ENCODE data around the gene YBEY. TPM values are rescaled to one million over a fixed set of nuclear protein-coding genes. Genes with fewer than 3 reads are reported as not detected.

Gene YBEY
- total RNA-seq, 1 experiment from 2014 or later: 18.8 TPM

DNA sequence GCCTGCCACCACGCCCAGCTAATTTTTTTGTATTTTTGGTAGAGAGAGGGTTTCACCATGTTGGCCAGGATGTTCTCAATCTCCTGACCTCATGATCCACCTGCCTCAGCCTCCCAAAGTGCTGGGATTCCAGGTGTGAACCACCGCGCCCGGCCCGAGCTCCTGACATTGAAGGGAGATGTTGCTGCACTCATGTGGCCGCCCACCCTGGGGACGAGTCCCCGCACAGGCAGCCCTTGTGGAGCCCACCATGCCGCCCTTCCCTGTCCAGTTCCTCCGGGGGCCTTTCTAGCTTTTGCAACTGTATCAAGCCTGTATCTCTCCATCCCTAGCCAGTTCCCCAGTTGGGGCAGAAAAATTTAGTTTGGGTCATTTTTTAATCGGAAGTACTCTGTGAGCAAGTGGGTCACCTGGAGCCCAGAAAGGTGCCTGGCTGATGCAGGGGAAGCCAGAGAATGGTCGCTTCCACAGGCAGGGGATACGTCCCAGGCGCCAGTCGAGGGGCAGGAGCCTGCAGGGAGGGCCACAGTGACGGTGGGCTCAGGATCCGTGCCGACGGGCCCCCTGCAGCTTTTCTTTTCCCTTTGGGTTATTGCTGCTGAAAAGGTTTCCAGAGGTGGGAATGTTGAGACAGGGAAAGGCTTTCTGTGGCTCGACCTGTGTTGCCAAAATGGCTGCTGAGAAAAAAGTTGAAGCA is 58.2 kb downstream of the YBEY start:
- intact Hi-C loops (cut with micrococcal nuclease; ENCODE audit: unreplicated experiment): no loop called here
- ChIA-PET CTCF (no interaction called here), POLR2A (ENCODE audit: low non-redundant PET) (no interaction called here)
- no peaks in the 10 kb centered on the region for H3K9me3 ChIP-seq (ENCODE audit: low read depth, low read length, poor library complexity, severe bottlenecking)
- TF ChIP-seq EZH2 (IDR thresholded peaks at IDR 0.05; ENCODE audit: borderline replicate concordance, low read depth, low read length, poor library complexity, severe bottlenecking): no peak
- TF ChIP-seq, protein P1, sequence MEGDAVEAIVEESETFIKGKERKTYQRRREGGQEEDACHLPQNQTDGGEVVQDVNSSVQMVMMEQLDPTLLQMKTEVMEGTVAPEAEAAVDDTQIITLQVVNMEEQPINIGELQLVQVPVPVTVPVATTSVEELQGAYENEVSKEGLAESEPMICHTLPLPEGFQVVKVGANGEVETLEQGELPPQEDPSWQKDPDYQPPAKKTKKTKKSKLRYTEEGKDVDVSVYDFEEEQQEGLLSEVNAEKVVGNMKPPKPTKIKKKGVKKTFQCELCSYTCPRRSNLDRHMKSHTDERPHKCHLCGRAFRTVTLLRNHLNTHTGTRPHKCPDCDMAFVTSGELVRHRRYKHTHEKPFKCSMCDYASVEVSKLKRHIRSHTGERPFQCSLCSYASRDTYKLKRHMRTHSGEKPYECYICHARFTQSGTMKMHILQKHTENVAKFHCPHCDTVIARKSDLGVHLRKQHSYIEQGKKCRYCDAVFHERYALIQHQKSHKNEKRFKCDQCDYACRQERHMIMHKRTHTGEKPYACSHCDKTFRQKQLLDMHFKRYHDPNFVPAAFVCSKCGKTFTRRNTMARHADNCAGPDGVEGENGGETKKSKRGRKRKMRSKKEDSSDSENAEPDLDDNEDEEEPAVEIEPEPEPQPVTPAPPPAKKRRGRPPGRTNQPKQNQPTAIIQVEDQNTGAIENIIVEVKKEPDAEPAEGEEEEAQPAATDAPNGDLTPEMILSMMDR (conservative IDR thresholded peaks at IDR 0.05; ENCODE audit: low read depth, low read length): no peak
- H3K27ac ChIP-seq (ENCODE audit: low read depth, low read length, poor library complexity, severe bottlenecking): no peak overlapping the region
- DNase-seq (ENCODE audit: low spot score): no peak
- H3K4me3 ChIP-seq (ENCODE audit: low read depth, low read length, poor library complexity, severe bottlenecking): no peak overlapping the region
- no TSS peak for BruUV-seq (replicated peaks)
- peaks cover 42% of the 10 kb centered on the region for H3K36me3 ChIP-seq (ENCODE audit: insufficient read depth, low read length, poor library complexity, severe bottlenecking)
- no peaks in the 10 kb centered on the region for H3K27me3 ChIP-seq (replicated peaks; ENCODE audit: insufficient read depth, low read depth, low read length, poor library complexity)
- H3K4me1 ChIP-seq (ENCODE audit: insufficient read depth, low read length, poor library complexity, severe bottlenecking): no peaks in the 10 kb centered on the region

DNA sequence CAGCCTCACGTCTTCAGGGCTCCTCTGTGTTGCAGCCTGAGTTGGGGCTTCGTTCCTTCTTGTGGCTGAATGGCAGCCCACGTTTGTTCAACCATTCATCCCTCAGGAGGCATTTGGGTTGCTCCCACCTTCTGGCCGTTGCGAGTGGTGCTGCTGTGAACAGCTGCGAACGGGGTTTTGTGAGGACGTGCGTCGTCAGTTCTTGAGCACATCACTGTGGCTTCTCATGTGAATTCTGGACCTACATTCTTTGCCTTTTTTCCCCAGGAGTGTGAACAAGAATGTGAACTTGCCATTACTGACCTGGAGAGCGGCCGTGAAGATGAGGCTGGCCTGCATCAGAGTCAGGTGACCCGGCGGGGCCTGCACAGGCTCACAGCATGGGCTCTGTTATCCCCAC is 59.7 kb downstream of the YBEY start:
- intact Hi-C loops (cut with micrococcal nuclease; ENCODE audit: unreplicated experiment): no loop called here
- DNase-seq (ENCODE audit: low spot score): no peak
- H3K27ac ChIP-seq (ENCODE audit: low read depth, low read length, poor library complexity, severe bottlenecking): no peak overlapping the region
- H3K9me3 ChIP-seq (ENCODE audit: low read depth, low read length, poor library complexity, severe bottlenecking): no peaks in the 10 kb centered on the region
- H3K4me1 ChIP-seq (ENCODE audit: insufficient read depth, low read length, poor library complexity, severe bottlenecking): no peaks in the 10 kb centered on the region
- ChIA-PET CTCF (no interaction called here), POLR2A (ENCODE audit: low non-redundant PET) (no interaction called here)
- no peak overlapping the region for H3K4me3 ChIP-seq (ENCODE audit: low read depth, low read length, poor library complexity, severe bottlenecking)
- TF ChIP-seq EZH2 (IDR thresholded peaks at IDR 0.05; ENCODE audit: borderline replicate concordance, low read depth, low read length, poor library complexity, severe bottlenecking): no peak
- TF ChIP-seq, protein P1 (conservative IDR thresholded peaks at IDR 0.05; ENCODE audit: low read depth, low read length): no peak
- H3K27me3 ChIP-seq (replicated peaks; ENCODE audit: insufficient read depth, low read depth, low read length, poor library complexity): no peaks in the 10 kb centered on the region
- H3K36me3 ChIP-seq (ENCODE audit: insufficient read depth, low read length, poor library complexity, severe bottlenecking): peaks cover 45% of the 10 kb centered on the region
- no TSS peak for BruUV-seq (replicated peaks)

DNA sequence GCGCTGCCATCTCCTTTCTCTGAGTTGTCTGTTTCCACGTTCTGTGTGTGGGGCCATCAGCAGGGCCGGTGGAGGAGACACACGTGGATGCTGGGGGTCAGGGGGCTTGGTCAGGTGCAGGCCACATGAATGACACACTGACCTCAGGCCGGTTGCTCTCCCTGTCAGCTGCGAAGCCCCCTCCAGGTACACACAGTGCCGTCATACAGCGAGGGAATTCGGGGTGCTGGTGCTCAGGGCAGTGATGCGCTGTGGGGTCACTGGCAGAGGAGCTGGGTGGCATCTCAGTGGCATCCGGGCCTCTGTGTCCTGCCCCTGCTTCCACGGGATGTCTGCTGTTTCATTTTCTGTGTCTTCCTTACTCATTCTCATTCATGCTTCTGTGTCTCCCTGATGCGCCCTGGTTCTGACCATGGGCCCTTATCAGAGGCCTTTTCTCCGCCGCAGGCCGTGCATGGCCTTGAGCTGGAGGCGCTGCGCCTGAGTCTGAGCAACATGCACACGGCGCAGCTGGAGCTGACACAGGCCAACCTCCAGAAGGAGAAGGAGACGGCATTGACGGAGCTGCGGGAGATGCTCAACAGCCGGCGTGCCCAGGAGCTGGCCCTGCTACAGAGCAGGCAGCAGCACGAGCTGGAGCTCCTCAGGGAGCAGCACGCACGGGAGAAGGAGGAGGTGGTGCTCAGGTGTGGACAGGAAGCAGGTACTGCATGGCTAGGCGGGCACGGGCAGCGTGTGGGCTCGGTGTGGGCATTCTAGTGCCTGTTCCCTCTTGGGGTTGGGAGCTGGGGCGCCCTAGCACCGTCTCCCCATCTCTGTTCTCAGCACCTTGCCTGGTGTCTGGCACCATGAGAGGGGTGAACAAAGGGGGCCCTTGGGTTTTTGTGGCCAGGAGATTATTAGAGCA is 60.4 kb downstream of the YBEY start:
- POLR2A ChIA-PET (ENCODE audit: low non-redundant PET): no interaction called here
- intact Hi-C loops (cut with micrococcal nuclease; ENCODE audit: unreplicated experiment): no loop called here
- Histone ChIP-seq H3K27me3 (replicated peaks; ENCODE audit: insufficient read depth, low read depth, low read length, poor library complexity) (no peaks in the 10 kb centered on the region), H3K27ac (ENCODE audit: low read depth, low read length, poor library complexity, severe bottlenecking) (no peak overlapping the region), H3K36me3 (ENCODE audit: insufficient read depth, low read length, poor library complexity, severe bottlenecking) (peaks cover 47% of the 10 kb centered on the region), H3K4me3 (ENCODE audit: low read depth, low read length, poor library complexity, severe bottlenecking) (no peak overlapping the region), H3K9me3 (ENCODE audit: low read depth, low read length, poor library complexity, severe bottlenecking) (no peaks in the 10 kb centered on the region), H3K4me1 (ENCODE audit: insufficient read depth, low read length, poor library complexity, severe bottlenecking) (no peaks in the 10 kb centered on the region)
- BruUV-seq (replicated peaks): no TSS peak
- CTCF ChIA-PET: no interaction called here
- TF ChIP-seq, protein P1 (conservative IDR thresholded peaks at IDR 0.05; ENCODE audit: low read depth, low read length): no peak
- TF ChIP-seq EZH2 (IDR thresholded peaks at IDR 0.05; ENCODE audit: borderline replicate concordance, low read depth, low read length, poor library complexity, severe bottlenecking): no peak
- no peak for DNase-seq (ENCODE audit: low spot score)
